ENCODE data around the gene BCOR.

The BCOR gene

GRCh38 chrX:40010550-40011321 is 87.0 kb downstream of the BCOR start:
- Mint-ChIP-seq H3K36me3 (ENCODE audit: insufficient read depth) (peaks cover 12% of the 10 kb centered on the region), H3K9me3 (no peaks in the 10 kb centered on the region), H3K4me3 (no peak overlapping the region), H3K4me1 (peaks cover 12% of the 10 kb centered on the region), H3K27ac (ENCODE audit: low read depth) (no peak overlapping the region), H3K27me3 (peaks cover 18% of the 10 kb centered on the region)
- ATAC-seq (replicated peaks; ENCODE audit: extremely low read depth, poor library complexity, severe bottlenecking), result no peak
- no peak for DNase-seq (ENCODE audit: low spot score in 2 of 2)

DNA sequence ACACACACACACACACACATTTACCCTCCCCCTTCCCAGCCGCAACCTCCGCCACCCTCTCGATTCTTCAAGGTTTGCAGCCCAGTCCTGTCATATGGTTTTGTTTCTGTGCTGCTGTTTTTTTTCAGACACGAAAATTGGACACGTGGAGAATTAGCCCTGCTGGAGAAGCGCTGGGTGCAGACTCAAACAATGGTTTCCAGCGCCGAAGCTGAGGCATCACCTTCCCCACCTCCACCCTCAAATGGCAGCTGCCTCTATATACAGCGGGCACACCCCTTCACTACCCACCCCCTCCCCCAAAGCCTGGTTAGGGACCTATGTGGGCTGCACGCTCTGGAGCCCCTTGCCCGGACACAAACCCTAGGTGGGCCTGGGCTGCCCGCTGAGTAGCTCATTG is 87.9 kb downstream of the BCOR start:
- Mint-ChIP-seq H3K27ac (ENCODE audit: low read depth) (peak overlapping the region; percentile 16), H3K36me3 (ENCODE audit: insufficient read depth) (peaks cover 12% of the 10 kb centered on the region), H3K9me3 (no peaks in the 10 kb centered on the region), H3K27me3 (peaks cover 26% of the 10 kb centered on the region), H3K4me3 (peak overlapping the region; percentile 63), H3K4me1 (peaks cover 17% of the 10 kb centered on the region)
- no peak for DNase-seq (ENCODE audit: low spot score in 2 of 2)
- no peak for ATAC-seq (replicated peaks; ENCODE audit: extremely low read depth, poor library complexity, severe bottlenecking)

GRCh38 chrX:40009462-40009851 is 88.3 kb downstream of the BCOR start:
- Mint-ChIP-seq H3K4me1 (peaks cover 17% of the 10 kb centered on the region), H3K9me3 (no peaks in the 10 kb centered on the region), H3K4me3 (peak overlapping the region; percentile 63), H3K27me3 (peaks cover 26% of the 10 kb centered on the region), H3K27ac (ENCODE audit: low read depth) (no peak overlapping the region), H3K36me3 (ENCODE audit: insufficient read depth) (peaks cover 8% of the 10 kb centered on the region)
- ATAC-seq (replicated peaks; ENCODE audit: extremely low read depth, poor library complexity, severe bottlenecking) (no peak), DNase-seq (ENCODE audit: low spot score in 2 of 2) (no peak)

DNA sequence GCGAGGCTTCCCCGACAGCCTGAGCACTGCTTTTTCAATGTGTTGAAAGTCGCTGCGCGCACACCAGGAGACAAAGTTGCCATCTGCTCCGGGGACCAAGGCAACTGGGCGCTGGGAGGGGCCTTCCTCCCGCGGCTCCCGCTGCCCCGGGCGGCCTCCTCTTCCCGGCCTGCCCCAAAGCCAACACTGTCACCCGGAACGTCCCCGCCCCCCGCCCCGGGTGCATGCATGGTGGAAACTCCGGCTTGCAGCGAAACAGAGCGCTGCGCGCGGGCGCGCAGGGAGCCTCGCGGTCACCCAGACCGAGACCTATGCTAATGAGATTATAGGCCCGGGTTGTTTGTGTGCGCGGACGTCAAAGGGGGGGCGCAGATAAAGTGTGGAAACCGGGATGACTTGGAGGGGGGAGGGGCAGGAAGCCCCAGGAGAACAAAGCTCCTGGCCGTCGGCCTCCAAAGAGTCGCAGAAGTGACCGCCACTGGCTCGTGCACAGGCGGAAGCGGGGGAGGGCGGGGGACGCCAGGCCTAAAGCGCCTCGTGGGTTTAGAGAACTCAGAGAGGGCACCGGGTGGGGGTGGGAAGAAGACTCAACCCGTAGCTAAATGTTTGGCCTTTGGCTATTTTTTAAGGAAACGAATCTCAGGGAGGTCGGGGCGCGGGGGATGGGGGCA is 88.8 kb downstream of the BCOR start:
- DNase-seq (ENCODE audit: low spot score in 2 of 2) (no peak), ATAC-seq (replicated peaks; ENCODE audit: extremely low read depth, poor library complexity, severe bottlenecking) (no peak)
- peaks cover 6% of the 10 kb centered on the region for H3K36me3 Mint-ChIP-seq (ENCODE audit: insufficient read depth)
- H3K4me3 Mint-ChIP-seq, result peak overlapping the region; percentile 44
- no peaks in the 10 kb centered on the region for H3K9me3 Mint-ChIP-seq
- H3K4me1 Mint-ChIP-seq, result peaks cover 17% of the 10 kb centered on the region
- peaks cover 26% of the 10 kb centered on the region for H3K27me3 Mint-ChIP-seq
- no peak overlapping the region for H3K27ac Mint-ChIP-seq (ENCODE audit: low read depth)

- no peaks in the 10 kb centered on the region for H3K9me3 Mint-ChIP-seq
- H3K4me3 Mint-ChIP-seq, result peak overlapping the region; percentile 44
- DNase-seq (ENCODE audit: low spot score in 2 of 2) (no peak), ATAC-seq (replicated peaks; ENCODE audit: extremely low read depth, poor library complexity, severe bottlenecking) (no peak)
- H3K36me3 Mint-ChIP-seq (ENCODE audit: insufficient read depth), result peaks cover 2% of the 10 kb centered on the region
- no peak overlapping the region for H3K27ac Mint-ChIP-seq (ENCODE audit: low read depth)
- peaks cover 26% of the 10 kb centered on the region for H3K27me3 Mint-ChIP-seq
- H3K4me1 Mint-ChIP-seq, result peaks cover 17% of the 10 kb centered on the region
Observed at GRCh38 chrX:40007756-40008705, 89.7 kb downstream of the BCOR start.

DNA sequence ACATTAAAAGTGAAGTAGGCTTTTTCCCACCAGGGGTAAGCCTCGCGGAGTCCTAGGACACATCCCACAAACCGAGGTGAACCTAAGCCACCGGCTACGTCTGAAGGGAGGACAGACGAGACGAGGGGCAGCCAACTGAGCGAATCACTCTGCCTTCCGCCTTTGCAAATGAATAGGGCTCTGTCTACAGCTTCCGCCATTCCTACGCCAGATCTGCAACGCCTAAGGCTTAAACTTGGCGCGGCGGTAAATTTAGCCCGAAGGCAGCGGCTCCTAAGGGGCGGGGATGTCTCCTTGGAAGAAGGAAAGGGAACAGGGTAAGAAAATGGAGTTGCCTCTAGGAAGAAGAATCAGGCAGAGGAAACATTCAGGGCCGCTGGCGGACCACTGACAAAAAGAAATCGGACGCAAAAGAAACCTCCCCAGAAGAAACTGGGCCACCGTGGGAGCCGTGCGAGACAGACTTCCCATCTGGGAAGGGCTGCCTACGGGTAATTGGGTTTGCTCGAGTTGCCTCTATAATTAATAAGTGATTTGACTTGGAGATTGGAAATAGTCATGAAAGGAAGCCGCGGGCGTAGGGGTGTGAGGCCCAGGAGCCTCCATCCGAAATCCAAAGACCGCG is 90.5 kb downstream of the BCOR start:
- DNase-seq (ENCODE audit: low spot score in 2 of 2) (no peak), ATAC-seq (replicated peaks; ENCODE audit: extremely low read depth, poor library complexity, severe bottlenecking) (no peak)
- Mint-ChIP-seq H3K4me1 (peaks cover 17% of the 10 kb centered on the region), H3K4me3 (peak overlapping the region; percentile 50), H3K27me3 (peaks cover 26% of the 10 kb centered on the region), H3K9me3 (no peaks in the 10 kb centered on the region), H3K27ac (ENCODE audit: low read depth) (no peak overlapping the region), H3K36me3 (ENCODE audit: insufficient read depth) (peaks cover 2% of the 10 kb centered on the region)

DNA sequence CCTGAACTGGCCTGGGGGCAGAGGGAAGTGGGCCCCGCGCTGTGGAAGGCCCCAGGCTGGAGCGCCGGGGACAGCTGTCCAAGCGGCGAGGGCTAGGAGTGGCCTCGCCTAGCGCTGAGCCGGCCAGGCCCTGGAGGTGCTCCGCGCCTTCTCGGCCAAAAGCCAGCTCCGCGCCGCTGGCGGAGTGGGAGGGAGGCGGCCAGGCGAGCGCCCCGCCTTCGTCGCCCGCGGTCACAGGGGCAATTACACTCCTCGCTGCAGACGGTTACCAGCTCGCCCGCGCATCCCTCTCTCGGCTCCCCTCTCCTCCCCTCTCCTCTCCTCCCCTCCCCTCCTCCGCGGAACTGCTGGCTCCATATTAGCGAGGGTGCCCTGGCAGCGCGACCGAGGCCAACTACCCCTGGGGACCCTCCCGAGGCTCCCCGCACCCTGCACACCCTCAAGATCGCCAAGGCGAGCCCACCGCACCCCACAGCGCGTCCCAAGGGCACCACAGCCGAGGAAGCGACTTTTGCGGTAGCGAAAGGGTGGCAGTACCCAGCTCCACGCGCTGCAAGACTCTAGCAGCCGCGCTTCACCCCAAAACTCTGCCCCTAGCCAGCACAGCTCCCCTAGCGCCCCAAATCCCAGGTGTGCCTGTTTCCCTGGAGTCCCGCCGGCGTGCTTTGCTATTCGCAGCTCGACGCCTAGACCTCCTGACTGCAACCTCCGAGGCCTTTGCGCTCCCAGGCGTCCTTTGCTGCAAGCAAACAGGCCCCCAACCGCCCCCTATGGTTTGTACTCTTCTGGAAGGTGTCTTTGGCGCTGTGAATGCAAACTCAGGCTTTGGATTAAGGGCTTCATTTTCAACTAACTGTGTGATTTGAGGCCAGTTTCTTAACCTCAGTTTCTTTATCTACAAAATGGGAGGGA is 91.4 kb downstream of the BCOR start:
- Mint-ChIP-seq H3K9me3 (no peaks in the 10 kb centered on the region), H3K4me1 (peaks cover 17% of the 10 kb centered on the region), H3K36me3 (ENCODE audit: insufficient read depth) (peaks cover 2% of the 10 kb centered on the region), H3K27ac (ENCODE audit: low read depth) (no peak overlapping the region), H3K27me3 (peaks cover 26% of the 10 kb centered on the region), H3K4me3 (peak overlapping the region; percentile 50)
- DNase-seq (ENCODE audit: low spot score in 2 of 2) (no peak), ATAC-seq (replicated peaks; ENCODE audit: extremely low read depth, poor library complexity, severe bottlenecking) (peak; percentile 36)

DNA sequence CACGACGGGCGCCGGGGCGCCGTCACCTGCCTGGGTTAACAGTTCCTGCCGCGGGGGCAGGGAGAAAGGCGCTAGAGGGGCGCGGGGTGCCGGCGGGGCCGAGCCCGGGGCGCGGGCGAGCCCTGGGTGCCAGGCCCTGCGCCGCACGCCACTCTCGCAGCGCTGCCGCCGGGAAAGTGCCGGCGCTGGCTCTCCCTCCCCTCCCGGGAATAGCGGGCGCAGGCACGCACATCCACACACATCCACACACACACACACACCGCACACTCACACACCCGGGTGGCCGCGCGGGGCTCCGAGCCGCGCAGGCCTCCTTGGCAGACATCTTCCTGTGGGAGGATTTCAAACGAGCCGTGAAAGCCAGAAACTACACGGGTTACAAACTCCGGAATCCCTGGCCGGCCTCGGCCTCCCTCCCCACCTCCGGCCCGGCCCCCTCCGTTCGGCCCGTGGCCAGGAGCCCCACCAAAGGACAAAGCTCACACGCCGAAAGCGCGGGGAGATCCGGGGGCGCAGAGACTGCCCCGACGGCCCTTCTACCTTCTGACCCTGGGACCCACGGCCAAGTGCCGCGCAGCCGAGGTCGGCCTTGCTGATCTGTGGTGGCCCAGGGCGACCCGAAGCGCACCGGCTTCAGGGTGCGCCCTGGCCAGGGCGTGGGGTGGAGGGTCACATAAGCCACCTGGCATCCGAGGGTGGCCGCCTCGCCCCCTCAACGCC is 92.3 kb downstream of the BCOR start:
- peak; percentile 14 for ATAC-seq (replicated peaks; ENCODE audit: extremely low read depth, poor library complexity, severe bottlenecking)
- peaks cover 11% of the 10 kb centered on the region for H3K4me1 Mint-ChIP-seq
- H3K27ac Mint-ChIP-seq (ENCODE audit: low read depth), result no peak overlapping the region
- H3K9me3 Mint-ChIP-seq, result no peaks in the 10 kb centered on the region
- no peak for DNase-seq (ENCODE audit: low spot score in 2 of 2)
- peaks cover 26% of the 10 kb centered on the region for H3K27me3 Mint-ChIP-seq
- peaks cover 2% of the 10 kb centered on the region for H3K36me3 Mint-ChIP-seq (ENCODE audit: insufficient read depth)
- peak overlapping the region; percentile 53 for H3K4me3 Mint-ChIP-seq

DNA sequence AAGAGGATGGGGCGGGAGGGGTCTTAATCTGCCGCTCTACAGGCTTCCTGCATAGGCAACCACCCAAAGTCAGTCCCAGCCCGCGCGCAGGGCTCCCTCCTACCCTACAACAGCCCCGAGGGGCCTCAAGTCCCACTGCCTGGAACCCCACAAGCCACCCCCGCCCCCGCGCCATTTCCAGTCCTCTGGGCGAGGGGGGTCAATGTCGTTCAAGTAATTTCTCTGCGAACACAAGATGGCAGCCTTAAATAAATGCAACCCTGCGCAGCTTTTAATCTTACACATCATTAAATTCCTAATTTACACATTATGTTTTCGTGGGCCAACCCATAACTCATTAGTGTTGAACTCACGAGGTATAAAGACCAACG is 92.9 kb downstream of the BCOR start:
- Mint-ChIP-seq H3K4me1 (peaks cover 8% of the 10 kb centered on the region), H3K36me3 (ENCODE audit: insufficient read depth) (peaks cover 2% of the 10 kb centered on the region), H3K27ac (ENCODE audit: low read depth) (no peak overlapping the region), H3K4me3 (peak overlapping the region; percentile 53), H3K9me3 (no peaks in the 10 kb centered on the region), H3K27me3 (peaks cover 26% of the 10 kb centered on the region)
- DNase-seq (ENCODE audit: low spot score in 2 of 2), result no peak
- no peak for ATAC-seq (replicated peaks; ENCODE audit: extremely low read depth, poor library complexity, severe bottlenecking)

DNA sequence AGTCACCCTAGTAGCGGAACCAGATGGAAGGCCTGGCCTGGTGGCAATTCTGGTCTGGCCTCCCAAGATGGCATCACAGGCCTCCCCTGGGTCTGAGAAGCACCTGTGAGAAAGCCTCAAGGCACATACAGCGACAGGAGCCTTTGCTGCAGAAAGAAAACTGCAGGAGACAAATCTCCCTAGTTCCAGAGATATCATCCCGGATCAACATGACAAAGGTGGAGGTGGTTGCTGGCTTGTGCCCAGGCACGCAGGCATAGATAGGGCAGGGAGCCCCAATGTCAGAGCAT is 93.6 kb downstream of the BCOR start:
- Mint-ChIP-seq H3K36me3 (ENCODE audit: insufficient read depth) (no peaks in the 10 kb centered on the region), H3K27me3 (peaks cover 26% of the 10 kb centered on the region), H3K27ac (ENCODE audit: low read depth) (no peak overlapping the region), H3K9me3 (no peaks in the 10 kb centered on the region), H3K4me1 (peaks cover 6% of the 10 kb centered on the region), H3K4me3 (no peak overlapping the region)
- DNase-seq (ENCODE audit: low spot score in 2 of 2), result no peak
- ATAC-seq (replicated peaks; ENCODE audit: extremely low read depth, poor library complexity, severe bottlenecking), result no peak
